Keratinocyte (primary cell): ENCODE measurements around the gene PCBD1. TPM values are rescaled to one million over a fixed set of nuclear protein-coding genes. Genes with fewer than 3 reads are reported as not detected.

Experiments
- DNase-seq: peaks from one replicate; pipeline ENCODE4 v3.0.0-alpha.2; 2011; ENCODE audit warnings: low read depth, missing footprints, low spot score
- FAIRE-seq: peaks from 2 replicates; lab custom pipeline; 2011; peaks lifted over from hg19 to GRCh38; lab: Jason Lieb, UNC
- H2AFZ ChIP-seq: 2 replicates; pipeline ENCODE4 v1.6.0; 2012; ENCODE audit warnings: low read length, control low read depth, inconsistent platforms; ENCODE audit not compliant: control insufficient read depth
- H3K27ac ChIP-seq: 2 replicates; pipeline ENCODE4 v1.5.1; 2011; ENCODE audit warnings: low read length; ENCODE audit not compliant: control insufficient read depth, insufficient read depth
- H3K27me3 ChIP-seq: 3 replicates; pipeline ENCODE4 v1.6.0; 2011; ENCODE audit warnings: low read length; ENCODE audit not compliant: control insufficient read depth, insufficient read depth; ENCODE audit errors: extremely low read depth
- H3K36me3 ChIP-seq, 2 experiments: 2 replicates in 1 of 2; 3 replicates in 1 of 2; pipeline ENCODE4 v1.5.1; 2011; ENCODE audit warnings: low read length in 2 of 2, mild to moderate bottlenecking in 1 of 2; ENCODE audit not compliant: control insufficient read depth in 2 of 2, insufficient read depth in 2 of 2; ENCODE audit errors: extremely low read depth in 1 of 2
- H3K4me1 ChIP-seq: 3 replicates; pipeline ENCODE4 v1.5.1; 2011; ENCODE audit warnings: low read length; ENCODE audit not compliant: control insufficient read depth, insufficient read depth; ENCODE audit errors: extremely low read depth
- H3K4me2 ChIP-seq: 3 replicates; pipeline ENCODE4 v1.6.0; 2011; ENCODE audit warnings: low read depth, low read length; ENCODE audit not compliant: control insufficient read depth, insufficient read depth; ENCODE audit errors: extremely low read depth
- H3K4me3 ChIP-seq, 3 experiments: fragments of 200-600 bp in 1 of 3; sonication (generic) in 1 of 3; 2 replicates in 2 of 3; 3 replicates in 1 of 3; pipeline ENCODE4 v1.5.1; 2011 to 2016; ENCODE audit warnings: low read length in 3 of 3, mild to moderate bottlenecking in 3 of 3, control low read depth in 2 of 3, inconsistent platforms in 1 of 3, low read depth in 1 of 3, mixed read lengths in 1 of 3, mixed run types in 1 of 3, moderate library complexity in 1 of 3; ENCODE audit not compliant: control insufficient read depth in 2 of 3, insufficient read depth in 2 of 3; ENCODE audit errors: extremely low read depth in 1 of 3
- H3K79me2 ChIP-seq: 2 replicates; pipeline ENCODE4 v1.6.0; 2012; ENCODE audit warnings: low read length; ENCODE audit not compliant: control insufficient read depth, insufficient read depth
- H3K9ac ChIP-seq: 3 replicates; pipeline ENCODE4 v1.6.0; 2011; ENCODE audit warnings: low read length; ENCODE audit not compliant: control insufficient read depth, insufficient read depth; ENCODE audit errors: extremely low read depth
- H3K9me1 ChIP-seq: 3 replicates; pipeline ENCODE4 v1.6.0; 2011; ENCODE audit warnings: low read length; ENCODE audit not compliant: control insufficient read depth, insufficient read depth; ENCODE audit errors: extremely low read depth
- H3K9me3 ChIP-seq: 2 replicates; pipeline ENCODE4 v1.5.1; 2012; ENCODE audit warnings: low read depth, low read length; ENCODE audit not compliant: control insufficient read depth
- H4K20me1 ChIP-seq: 3 replicates; pipeline ENCODE4 v1.6.0; 2011; ENCODE audit warnings: low read length; ENCODE audit not compliant: control insufficient read depth, insufficient read depth; ENCODE audit errors: extremely low read depth
- CTCF ChIP-seq, 3 experiments: IDR thresholded peaks in 1 of 3; conservative IDR thresholded peaks in 1 of 3; optimal IDR thresholded peaks in 1 of 3; 2 replicates in 2 of 3; 3 replicates in 1 of 3; pipeline versions ENCODE3 to v1.5.1; 2011; ENCODE audit warnings: low read length in 3 of 3, mild to moderate bottlenecking in 3 of 3, moderate library complexity in 2 of 3, control low read depth in 1 of 3, inconsistent platforms in 1 of 3; ENCODE audit not compliant: insufficient read depth in 2 of 3; ENCODE audit errors: extremely low read depth in 1 of 3
- EZH2 ChIP-seq: IDR thresholded peaks from one replicate; pipeline ENCODE4 v1.6.1; 2012; ENCODE audit warnings: inconsistent platforms, mild to moderate bottlenecking, low read length, moderate library complexity
- dilution Hi-C: fragments of 300-500 bp; cut with MboI; formaldehyde crosslinking; loops from one replicate; pipeline ENCODE4 v1.7.0; 2020; ENCODE audit warnings: low sequenced_read_pairs; ENCODE audit not compliant: extremely low pct_ligation_motif_present
- polyA plus RNA-seq, 5 experiments: library from polyadenylated mRNA; depleted of rRNA in 3 of 5; stranded (reverse) in 3 of 5; stranded (forward) in 1 of 5; unstranded in 1 of 5; fragments of >200 nt; gene quantifications; 1 replicate in 1 of 5; 2 replicates in 3 of 5; 3 replicates in 1 of 5; pipeline versions ENCODE4 v1.2.1 to v1.2.3, GENCODE V29; 2011 to 2012; ENCODE audit warnings: missing spikeins in 2 of 5, low read depth in 1 of 5, low replicate concordance in 1 of 5

The PCBD1 gene
- polyA plus RNA-seq, 1 donor (not counting 4 experiments of a cell fraction or from before 2014, with no cell fraction given), result 41.5 TPM

GRCh38 chr10:70851597-70852475, 36.5 kb downstream of the PCBD1 start:
- no peaks in the 10 kb centered on the region for H3K79me2 ChIP-seq
- no peaks in the 10 kb centered on the region for H3K9me3 ChIP-seq
- no peak overlapping the region for H3K9ac ChIP-seq
- H3K36me3 ChIP-seq, result peaks cover 14 to 18% of the 10 kb centered on the region in 2 experiments
- dilution Hi-C loops, result no loop called here
- H3K4me1 ChIP-seq, result peaks cover 18% of the 10 kb centered on the region
- H4K20me1 ChIP-seq, result no peaks in the 10 kb centered on the region
- DNase-seq (no peak), FAIRE-seq (no peak)
- no peak overlapping the region for H2AFZ ChIP-seq
- no peak for TF ChIP-seq EZH2
- H3K9me1 ChIP-seq, result no peaks in the 10 kb centered on the region
- H3K27me3 ChIP-seq, result no peaks in the 10 kb centered on the region
- H3K4me2 ChIP-seq, result no peak overlapping the region
- H3K27ac ChIP-seq, result no peak overlapping the region
- H3K4me3 ChIP-seq, result no peak overlapping the region

- dilution Hi-C loops, result no loop called here
- TF ChIP-seq CTCF (optimal IDR thresholded peaks at IDR 0.05 in 1 of 3, IDR thresholded peaks at IDR 0.05 in 1 of 3, conservative IDR thresholded peaks at IDR 0.05 in 1 of 3; ENCODE audit: extremely low read depth in 1 of 3, insufficient read depth in 2 of 3, low read length in 3 of 3) (no peak), EZH2 (no peak)
- no peak overlapping the region for H3K27ac ChIP-seq
- H3K4me2 ChIP-seq, result no peak overlapping the region
- no peak for FAIRE-seq
- no peak overlapping the region for H3K9ac ChIP-seq
- no peak for DNase-seq
- no peak overlapping the region for H2AFZ ChIP-seq
- no peaks in the 10 kb centered on the region for H3K27me3 ChIP-seq
- H3K4me1 ChIP-seq, result peaks cover 18% of the 10 kb centered on the region
- H3K79me2 ChIP-seq, result no peaks in the 10 kb centered on the region
- no peaks in the 10 kb centered on the region for H4K20me1 ChIP-seq
- no peaks in the 10 kb centered on the region for H3K9me3 ChIP-seq
- H3K36me3 ChIP-seq, result peaks cover 12 to 18% of the 10 kb centered on the region in 2 experiments
- no peak overlapping the region for H3K4me3 ChIP-seq
- no peaks in the 10 kb centered on the region for H3K9me1 ChIP-seq
Observed at GRCh38 chr10:70850097-70850496, 38.3 kb downstream of the PCBD1 start.
